GM21360 (cell line): ENCODE data around the gene RAPGEF3.
A peak's percentile ranks its signal among the peaks of the same experiment; 100 is the strongest.

Source experiments
- ATAC-seq: cut with Tn5 transposase; IDR thresholded peaks from one replicate; pipeline ENCODE4 v1.9.1; 2021; ENCODE audit warnings: mild to moderate bottlenecking, moderate library complexity; ENCODE audit not compliant: unreplicated experiment

Gene RAPGEF3

DNA sequence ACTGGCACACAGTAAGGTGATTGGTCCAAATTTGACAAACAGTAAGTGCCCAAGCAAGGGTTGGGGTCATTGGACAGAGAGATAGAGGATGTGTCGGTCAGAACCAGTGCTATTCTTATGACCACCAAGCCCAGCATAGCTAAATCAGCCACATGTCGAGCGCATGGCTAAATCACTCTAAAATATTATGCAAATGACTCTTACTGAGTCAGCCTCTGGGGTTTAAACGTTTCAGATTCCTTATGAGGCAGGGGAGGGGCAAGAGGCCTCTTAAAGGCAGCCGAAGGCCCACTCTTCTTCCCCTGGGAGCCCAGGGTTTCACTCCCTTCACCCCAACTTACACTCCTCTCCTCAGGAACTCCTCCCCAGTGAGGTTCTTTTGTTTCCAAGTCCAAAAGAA lies 32.8 kb downstream of the RAPGEF3 start:
- peak; percentile 78 for ATAC-seq

DNA sequence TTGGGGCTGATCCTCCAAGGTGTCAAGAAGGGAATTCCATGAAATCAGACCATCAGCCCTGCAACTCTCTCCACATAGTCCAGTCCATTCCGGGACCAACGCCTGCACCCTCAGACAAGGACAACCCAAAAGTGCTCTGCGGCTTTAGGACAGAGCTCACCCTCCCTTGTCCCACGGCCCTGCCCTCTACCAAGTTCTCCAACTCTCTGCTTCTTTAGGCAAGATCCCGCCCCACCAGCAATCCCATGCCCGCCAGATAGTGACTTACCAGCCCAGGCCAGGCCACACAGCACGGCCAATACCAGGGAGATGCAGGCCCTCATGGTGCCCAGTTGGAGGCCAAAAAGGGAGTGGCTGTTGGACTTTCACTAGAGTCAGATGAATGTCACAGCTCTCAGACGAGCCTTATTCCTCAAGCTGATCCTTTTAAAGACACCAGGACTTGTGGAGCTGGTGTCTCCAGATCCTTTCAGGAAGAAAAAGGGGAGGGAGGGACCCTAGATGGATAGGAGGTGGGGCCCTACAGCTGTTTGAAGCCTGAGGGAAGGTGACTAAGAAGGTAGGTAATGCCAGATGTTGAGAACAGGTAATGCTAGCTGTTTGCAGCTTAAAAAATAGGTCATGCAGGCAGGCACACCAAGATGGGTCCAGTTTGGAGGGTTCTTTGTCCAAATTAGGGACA lies 33.4 kb downstream of the RAPGEF3 start, which contains the start of gene ENDOU:
Gene ENDOU, minus strand, starts transcription at position 400 of the 682 bp plus-strand sequence. Its CDS starts 77 bp downstream, at position 323.
- ATAC-seq, result no peak

DNA sequence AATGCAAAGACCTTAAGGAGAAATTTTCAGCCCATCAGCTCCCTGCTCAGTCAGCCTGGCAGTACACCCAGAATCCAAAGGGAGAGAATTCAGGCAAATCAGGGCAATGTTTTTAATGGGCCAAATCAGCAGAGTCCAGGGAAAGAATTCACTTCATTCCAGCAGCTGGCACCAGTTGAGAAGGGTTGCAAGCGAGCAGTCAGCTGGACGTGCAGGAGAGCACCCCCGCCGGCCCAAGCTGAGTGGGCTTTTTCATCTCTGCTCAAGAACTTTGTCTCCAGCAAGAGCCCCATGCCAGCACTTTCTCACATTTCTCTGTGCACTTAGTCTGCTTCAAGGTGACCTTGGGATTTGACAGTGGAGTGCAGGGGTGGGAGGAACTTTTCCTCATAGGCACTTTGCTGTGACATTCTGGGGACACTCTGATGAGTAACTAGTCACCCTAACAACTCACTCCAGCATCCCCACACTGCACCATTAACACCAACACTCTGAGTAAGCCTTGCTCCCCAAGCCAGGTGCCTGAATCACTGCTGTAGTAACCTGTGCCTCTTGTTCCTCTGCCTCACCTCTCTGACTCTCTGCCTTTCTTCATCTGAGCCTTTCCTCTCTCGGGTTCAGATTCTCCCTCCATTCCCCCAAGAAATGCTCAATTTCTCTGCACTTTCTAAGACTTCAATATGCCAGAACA lies 35.6 kb downstream of the RAPGEF3 start:
- ATAC-seq, result no peak

DNA sequence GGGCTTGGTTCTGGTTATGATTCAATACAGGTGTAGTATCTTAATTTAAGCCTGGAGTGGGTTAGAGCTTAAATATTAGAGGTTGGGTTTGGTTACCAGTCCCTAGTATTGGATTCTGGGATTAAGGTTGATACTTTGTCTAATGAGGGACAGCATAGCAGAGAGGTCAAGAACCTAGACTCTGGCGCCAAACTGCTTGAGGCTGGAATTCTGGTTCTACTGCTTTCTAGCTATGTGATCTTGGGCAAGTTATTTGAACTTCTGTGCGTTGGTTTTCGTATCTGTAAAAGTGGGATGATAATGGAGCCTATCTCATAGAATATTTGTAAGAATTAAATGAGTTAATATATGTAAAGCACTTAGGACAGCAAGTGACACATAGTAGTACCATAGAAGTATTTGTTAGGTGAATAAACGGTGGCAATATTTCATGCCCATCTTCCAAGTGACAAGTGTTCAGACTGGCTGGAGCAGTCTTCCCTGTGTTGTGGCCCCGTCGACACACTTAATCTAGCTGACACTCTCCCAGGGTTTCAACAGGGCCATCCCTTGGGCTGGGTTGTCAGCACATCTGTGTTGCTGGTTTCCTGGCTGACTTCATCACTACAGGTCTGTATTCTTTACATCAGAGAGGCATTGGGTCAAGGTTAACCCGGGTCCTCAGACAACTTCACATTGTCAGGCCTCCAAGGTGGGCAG lies 36.4 kb downstream of the RAPGEF3 start:
- ATAC-seq, result no peak

DNA sequence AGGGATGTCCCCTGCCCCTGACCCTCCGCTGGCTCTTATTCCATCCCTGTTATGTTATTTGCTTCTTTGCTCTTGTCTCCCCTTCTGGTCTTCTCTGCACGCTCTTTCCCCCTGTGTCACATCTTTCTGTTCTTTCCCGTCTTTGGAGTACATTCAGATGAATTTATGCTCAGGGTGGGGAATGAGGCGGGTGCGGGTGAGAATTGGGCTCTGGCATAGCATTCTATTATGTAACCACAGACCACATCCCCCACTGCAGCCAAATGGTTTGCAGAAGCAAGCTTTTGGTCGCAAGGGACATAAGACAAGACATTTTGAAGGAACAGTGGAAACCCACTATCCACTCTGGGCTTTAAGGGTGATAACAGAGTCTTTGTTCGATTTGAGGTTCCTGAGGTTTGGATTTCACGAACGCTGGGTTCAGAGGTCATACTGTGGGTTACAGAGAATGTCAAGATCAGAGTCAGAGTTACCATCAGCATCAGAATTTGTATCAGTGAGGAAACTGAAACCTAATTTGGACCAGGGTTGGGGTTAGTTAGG lies 37.2 kb downstream of the RAPGEF3 start:
- ATAC-seq, result no peak

DNA sequence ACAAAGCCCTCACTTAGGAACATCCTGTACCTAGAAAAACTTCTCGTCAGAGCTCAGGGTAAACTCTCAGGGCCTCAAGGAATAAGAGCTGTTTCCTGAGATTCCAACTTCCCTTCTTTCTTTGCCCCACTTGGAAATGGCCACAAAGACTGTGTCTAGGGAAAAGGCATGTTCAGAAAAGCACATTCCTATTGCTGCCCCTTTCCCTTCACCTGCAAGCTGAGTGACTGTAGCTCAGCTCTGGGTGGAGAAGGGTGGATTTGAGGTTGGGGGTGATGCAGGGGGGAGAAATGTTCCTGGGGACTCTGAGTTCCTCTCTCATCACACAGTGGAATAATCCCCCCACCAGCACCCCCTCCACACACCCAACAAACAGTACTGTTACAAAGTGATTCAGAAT lies 40.1 kb downstream of the RAPGEF3 start:
- ATAC-seq, result no peak

DNA sequence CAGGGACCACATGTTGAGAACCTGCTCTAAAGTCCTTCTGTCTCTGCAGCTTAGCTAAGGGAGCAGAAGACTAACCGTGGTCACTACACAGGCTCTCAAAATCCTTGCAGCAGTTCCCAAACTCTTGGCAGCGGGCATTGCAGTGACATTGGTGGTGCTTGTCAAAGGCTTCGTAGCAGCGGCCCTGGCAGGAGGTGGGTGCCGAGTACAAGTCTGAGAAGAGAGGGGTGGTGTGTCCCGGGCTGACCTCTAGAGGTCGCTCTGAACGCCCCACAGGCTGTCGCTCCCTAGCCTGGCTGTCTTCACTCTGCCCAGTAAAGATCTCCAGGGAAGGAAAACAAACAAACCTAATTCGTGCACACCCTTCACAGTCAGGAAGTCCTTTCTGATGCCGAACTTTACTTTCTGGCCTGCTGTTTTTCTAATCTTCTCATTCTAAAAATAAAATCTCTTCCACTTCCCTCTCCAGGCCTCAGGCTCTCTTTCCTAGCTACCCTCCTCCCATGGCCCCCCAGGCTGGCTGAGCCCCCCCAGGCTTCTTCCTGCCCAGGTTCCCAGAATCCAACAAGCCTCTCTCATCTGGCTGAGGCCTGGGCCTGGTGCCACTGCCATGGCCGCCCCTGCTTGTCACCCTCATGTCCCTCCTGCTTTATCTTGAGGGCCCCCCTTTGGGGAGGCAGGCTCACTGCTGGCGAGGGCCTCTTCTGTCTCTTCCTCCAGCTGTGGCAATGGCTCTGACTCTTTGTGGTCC lies 41.1 kb downstream of the RAPGEF3 start:
- peak; percentile 47 for ATAC-seq

DNA sequence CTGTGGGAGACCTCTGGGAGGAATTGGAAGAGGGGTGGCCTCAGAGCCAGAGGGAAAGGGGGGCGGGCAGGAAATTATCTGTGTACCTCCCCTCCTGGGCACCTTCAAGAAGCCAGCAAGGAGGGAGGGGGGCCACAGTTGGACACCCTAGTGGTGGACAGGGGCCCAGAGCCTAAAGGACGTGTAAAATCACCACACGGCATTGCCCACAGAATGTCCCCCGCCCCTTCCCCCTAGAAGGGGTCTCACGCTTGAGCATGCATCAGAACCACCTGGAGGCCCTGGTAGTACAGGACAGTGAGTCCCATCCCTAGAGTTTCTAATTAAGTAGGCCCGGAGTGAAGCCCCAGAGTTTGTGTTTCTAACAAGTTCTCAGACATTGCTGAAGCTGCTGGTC lies 41.6 kb downstream of the RAPGEF3 start:
- ATAC-seq, result no peak

DNA sequence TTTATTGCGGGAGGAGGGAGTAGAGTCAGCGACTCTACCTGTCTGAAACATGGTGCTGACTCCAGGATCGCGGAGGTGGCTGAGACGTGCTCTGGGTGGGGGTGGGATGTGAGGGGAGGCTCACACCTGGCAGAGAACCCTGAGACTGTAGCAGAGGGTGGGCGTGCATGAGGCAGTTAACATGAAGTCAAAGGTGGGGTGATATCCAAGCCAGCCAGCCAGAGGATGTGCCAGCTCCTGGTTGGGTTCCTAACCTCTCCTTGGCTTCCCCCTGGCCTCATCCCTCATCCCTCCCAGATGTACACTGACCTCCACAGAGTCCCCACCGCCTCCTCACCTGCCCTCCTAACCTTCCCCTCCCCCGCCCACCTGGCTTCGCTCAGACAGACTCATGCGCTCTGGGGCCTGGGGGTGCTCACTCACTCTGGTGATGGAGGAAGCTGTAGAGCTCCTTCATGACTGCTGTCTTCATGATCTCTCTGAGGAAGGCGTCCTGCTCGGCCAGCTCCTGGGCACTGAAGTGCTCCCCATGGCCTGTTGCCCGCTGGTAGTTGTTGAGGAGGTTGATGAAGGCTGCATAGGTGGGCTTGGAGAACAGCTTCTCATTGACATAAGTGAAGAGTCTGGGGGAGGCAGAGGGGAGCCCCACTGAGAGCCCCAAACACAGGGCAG lies 42.7 kb downstream of the RAPGEF3 start:
- no peak for ATAC-seq

DNA sequence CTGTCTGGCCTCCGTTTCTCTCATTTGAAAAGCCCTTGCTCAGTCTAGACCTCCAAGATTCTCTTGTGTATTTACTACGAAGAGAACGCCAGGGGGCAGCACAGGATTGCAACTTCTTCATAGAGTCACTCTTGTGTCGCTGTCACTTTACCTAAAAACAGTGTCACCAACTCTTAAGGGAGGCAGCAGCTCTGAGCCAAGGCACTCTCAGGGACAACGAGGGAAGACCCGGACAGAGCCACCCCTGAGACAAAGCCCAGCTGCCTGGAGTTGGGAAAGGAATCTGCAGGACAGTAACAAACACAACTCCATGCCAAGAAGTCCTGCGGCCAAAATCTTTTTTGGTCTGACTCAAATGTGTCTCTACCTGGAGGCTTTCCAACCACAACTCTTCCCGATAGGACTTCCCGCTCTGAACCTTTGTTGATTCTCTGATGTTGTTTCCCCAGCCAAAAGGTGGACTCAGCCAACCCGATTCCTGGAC lies 43.2 kb downstream of the RAPGEF3 start:
- peak; percentile 58 for ATAC-seq

DNA sequence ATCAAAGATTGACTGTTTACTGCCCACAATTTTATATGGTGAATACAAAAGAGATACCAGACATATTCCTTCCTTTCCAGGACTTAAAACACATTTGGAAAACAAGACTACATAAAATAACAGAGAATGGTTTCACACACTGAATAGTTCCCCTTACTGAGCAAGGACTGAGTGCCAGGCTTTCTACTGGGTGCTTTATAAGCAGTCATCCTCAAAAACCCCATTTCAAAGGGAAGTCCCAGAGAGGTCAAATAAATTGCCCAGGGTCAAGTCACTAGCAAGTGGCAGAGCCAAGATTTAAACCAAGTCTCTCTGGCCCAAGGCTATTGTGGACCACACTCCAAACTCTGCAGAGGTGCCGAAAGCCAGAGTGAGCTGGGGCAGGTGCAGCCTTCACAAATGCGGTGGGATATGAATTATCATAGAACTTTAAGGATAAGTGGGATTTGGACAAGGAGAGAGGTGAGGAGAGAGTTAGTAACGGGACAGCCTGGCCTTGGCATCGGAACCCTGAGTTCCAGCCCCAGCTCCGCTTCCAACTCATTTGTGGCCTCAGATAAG lies 43.8 kb downstream of the RAPGEF3 start:
- ATAC-seq, result peak; percentile 20

DNA sequence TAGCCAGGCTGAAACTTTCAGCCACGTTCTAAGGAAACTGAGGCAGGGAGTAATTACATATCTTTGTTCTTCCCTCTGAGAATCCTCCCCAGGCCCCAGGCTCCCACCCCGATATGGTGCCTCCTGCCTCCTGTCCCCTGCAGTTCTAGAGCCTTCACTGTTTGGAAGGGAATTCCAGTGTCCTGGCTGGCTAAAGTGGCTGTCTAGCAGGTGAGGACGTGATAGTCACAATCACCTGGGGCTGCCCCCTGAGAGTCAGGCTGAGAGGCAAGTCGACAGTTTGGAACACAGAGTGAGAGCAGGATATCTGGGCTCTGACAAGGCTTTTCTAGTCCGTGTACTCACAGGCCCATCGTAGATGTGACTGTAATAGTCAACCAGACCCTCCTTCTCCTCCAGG lies 46.5 kb downstream of the RAPGEF3 start:
- ATAC-seq, result no peak

DNA sequence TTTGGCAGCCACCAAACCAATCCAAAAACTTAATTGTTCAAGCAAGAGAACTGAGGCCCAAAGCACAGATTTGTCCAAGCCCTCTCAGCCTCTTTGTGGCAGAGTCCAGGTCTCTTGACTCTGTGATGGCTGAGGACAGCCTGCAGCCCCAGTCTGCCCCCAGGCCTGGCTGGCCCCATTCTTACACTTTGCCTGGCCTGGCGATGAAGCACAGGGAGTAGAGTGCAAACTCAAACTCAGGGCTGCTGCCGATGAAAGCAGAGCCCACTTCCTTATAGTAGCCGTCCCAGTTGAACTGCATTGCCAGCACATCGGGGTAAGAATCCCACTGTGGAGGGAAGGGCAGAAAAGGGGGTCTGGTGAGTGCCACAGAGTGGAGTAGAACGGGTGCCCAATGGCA lies 47.2 kb downstream of the RAPGEF3 start:
- no peak for ATAC-seq

DNA sequence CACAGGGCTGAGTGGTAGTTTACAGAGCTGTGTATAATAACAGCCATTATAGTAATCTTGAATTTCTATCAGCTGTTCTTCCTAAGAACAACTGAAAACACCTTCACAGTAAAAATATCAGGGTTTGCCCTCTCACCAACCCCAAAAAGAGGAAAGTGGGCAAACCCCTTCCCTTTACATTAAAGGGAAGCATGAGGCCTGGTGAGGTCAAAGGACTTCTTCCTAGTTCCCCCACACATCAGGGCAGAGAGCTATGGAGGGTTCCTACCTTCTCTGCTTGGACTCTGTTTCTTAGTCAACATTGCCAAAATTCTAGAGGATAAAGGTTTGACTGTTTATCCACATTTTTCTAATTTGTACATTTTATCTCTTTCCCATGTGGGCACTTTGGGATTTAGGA lies 48.4 kb downstream of the RAPGEF3 start:
- ATAC-seq, result no peak

DNA sequence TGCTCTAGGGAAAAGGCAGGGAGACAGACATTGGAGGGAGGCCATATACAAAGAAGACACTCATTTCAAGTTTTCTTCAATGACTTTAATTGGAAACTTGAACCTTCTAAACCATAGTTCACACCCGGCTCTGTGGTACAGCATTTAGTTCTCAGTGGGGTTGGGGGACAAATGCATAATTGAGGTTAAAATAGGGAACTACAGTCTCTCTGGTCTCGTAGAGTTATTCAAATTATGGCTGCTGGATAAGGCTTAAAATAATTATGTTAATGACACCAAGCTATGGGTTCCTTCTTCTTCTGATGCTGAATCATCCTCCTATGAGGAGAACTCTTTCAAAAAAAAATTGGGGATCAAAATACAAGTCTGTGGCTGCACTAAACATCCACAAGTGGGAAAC lies 49.0 kb downstream of the RAPGEF3 start:
- ATAC-seq, result no peak

DNA sequence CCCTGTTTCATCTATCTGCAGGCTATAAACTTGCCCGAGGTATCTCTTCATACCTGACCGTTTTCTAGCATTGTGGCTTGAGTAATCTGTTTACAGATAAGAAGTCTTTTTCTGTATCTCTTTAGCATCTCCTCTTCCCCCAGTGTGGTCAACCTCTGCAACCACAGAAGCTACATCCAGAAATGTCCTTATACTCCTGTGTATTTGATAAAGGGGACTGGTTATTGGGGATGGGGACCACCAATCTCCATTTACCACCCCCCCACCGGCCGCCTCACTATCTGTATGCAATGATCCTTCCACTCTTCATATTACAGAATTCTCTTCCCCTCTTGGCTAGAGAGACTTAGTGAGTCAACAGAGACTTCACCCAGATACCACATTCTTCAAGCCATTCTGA lies 49.4 kb downstream of the RAPGEF3 start:
- no peak for ATAC-seq

DNA sequence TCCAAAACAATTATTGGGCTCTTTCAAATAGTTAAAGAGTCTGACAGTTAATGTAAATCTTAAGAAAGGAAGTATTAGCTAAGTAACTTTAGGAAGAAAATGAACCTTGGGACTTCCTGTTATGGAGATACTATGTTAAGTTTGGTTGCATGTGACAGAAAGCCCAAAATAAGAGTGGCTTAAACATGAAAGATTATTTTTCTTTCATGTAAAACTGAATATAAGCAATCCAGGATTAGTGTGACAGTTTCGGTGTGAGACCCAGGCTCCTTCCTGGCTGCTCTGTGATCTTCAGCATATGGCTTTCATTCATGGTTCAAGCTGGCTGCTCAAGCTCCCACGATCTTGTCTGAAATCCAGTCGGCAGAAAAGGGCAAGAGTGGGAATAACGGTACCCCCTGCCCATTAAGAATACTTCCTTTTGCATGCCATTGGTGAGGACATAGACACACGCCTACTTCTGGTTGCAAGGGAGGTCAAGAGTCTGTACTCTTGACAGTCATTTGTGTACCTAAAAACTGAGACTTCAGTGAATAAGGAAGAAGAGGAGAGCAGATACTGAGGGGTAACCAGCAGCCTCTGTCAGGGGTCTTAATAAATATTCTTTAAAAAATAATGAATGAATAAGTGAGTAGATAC lies 50.7 kb downstream of the RAPGEF3 start:
- ATAC-seq, result no peak

DNA sequence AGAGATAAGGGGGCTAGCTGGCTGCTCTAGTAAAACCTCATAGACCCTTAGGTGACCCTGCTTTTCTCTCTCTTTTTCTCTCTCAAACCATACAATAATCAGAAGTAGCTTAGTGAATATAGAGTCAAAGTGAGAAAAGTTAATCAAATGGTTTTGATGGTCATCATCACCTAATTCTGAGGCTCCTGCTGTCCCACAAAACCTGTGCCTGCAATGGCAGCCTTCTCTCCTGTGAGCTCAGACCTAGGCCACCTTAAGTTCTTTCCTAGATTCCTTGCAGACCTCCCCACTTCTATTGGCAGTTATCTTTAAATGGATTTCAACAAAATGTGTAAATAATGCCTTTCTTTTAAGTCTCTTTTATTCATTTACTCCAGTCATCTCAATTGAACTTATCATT lies 51.3 kb downstream of the RAPGEF3 start:
- no peak for ATAC-seq
